ENCODE results near the gene RCL1. TPM values are rescaled to one million over a fixed set of nuclear protein-coding genes. Genes with fewer than 3 reads are reported as not detected.

The RCL1 gene
- total RNA-seq, 3 donors from 2014 or later, result 12.0 to 13.3 (median 12.4) TPM

GRCh38 chr9:4837261-4838188 lies 44.8 kb downstream of the RCL1 start:
- H3K36me3 ChIP-seq (ENCODE audit: low read depth), result no peaks in the 10 kb centered on the region
- H3K9me3 ChIP-seq, result no peaks in the 10 kb centered on the region
- DNase-seq (no peak), ATAC-seq (no peak)
- no peaks in the 10 kb centered on the region for H3K4me1 ChIP-seq (ENCODE audit: low read depth)
- TF ChIP-seq CTCF (IDR thresholded peaks at IDR 0.05), result no peak
- no peak overlapping the region for H3K4me3 ChIP-seq
- intact Hi-C loops (cut with DNase I, micrococcal nuclease), result no loop called here

GRCh38 chr9:4838189-4838546 lies 45.4 kb downstream of the RCL1 start:
- DNase-seq, result no peak
- intact Hi-C loops (cut with DNase I, micrococcal nuclease), result no loop called here
- no peaks in the 10 kb centered on the region for H3K36me3 ChIP-seq (ENCODE audit: low read depth)
- no peak for TF ChIP-seq CTCF (IDR thresholded peaks at IDR 0.05)
- H3K9me3 ChIP-seq, result no peaks in the 10 kb centered on the region
- ATAC-seq, result no peak
- no peak overlapping the region for H3K4me3 ChIP-seq
- H3K4me1 ChIP-seq (ENCODE audit: low read depth), result no peaks in the 10 kb centered on the region

- intact Hi-C loops (cut with DNase I, micrococcal nuclease), result no loop called here
- no peaks in the 10 kb centered on the region for H3K4me1 ChIP-seq (ENCODE audit: low read depth)
- H3K9me3 ChIP-seq, result no peaks in the 10 kb centered on the region
- no peak overlapping the region for H3K4me3 ChIP-seq
- no peak for ATAC-seq
- H3K36me3 ChIP-seq (ENCODE audit: low read depth), result no peaks in the 10 kb centered on the region
- DNase-seq, result no peak
- TF ChIP-seq CTCF (IDR thresholded peaks at IDR 0.05), result no peak
Measured at GRCh38 chr9:4839470-4839912, 46.7 kb downstream of the RCL1 start.

- H3K36me3 ChIP-seq (ENCODE audit: low read depth), result no peaks in the 10 kb centered on the region
- TF ChIP-seq CTCF (IDR thresholded peaks at IDR 0.05), result no peak
- no peaks in the 10 kb centered on the region for H3K4me1 ChIP-seq (ENCODE audit: low read depth)
- no peak for DNase-seq
- intact Hi-C loops (cut with DNase I, micrococcal nuclease), result no loop called here
- no peak for ATAC-seq
- H3K4me3 ChIP-seq, result no peak overlapping the region
- H3K9me3 ChIP-seq, result no peaks in the 10 kb centered on the region
Measured at GRCh38 chr9:4840018-4840417, 47.3 kb downstream of the RCL1 start.

GRCh38 chr9:4842213-4842612 lies 49.5 kb downstream of the RCL1 start:
- DNase-seq (no peak), ATAC-seq (no peak)
- Histone ChIP-seq H3K4me1 (ENCODE audit: low read depth) (no peaks in the 10 kb centered on the region), H3K9me3 (no peaks in the 10 kb centered on the region), H3K36me3 (ENCODE audit: low read depth) (no peaks in the 10 kb centered on the region), H3K4me3 (no peak overlapping the region)
- intact Hi-C loops (cut with DNase I, micrococcal nuclease), result no loop called here
- TF ChIP-seq CTCF (IDR thresholded peaks at IDR 0.05), result no peak

All from mucosa of descending colon (tissue), 3 donors.